Left ventricle myocardium inferior (tissue), 1 donor: ENCODE data around the gene MED26. TPM values are rescaled to one million over a fixed set of nuclear protein-coding genes. Genes with fewer than 3 reads are reported as not detected.

Experiments
- DNase-seq: peaks from one replicate; pipeline ENCODE4 v3.0.0-alpha.2; 2020
- H3K27ac ChIP-seq: fragments of 200-600 bp; replicated peaks from 2 replicates; pipeline ENCODE4 v1.8.0; 2021
- H3K27me3 ChIP-seq: fragments of 200-600 bp; 2 replicates; pipeline ENCODE4 v1.8.0; 2021; ENCODE audit warnings: low read depth
- H3K36me3 ChIP-seq: fragments of 200-600 bp; 2 replicates; pipeline ENCODE4 v1.8.0; 2021
- H3K4me1 ChIP-seq: fragments of 200-600 bp; 2 replicates; pipeline ENCODE4 v1.8.0; 2021
- H3K4me3 ChIP-seq: fragments of 200-600 bp; 2 replicates; pipeline ENCODE4 v1.8.0; 2021; ENCODE audit warnings: mild to moderate bottlenecking, moderate library complexity
- H3K9me3 ChIP-seq: fragments of 200-600 bp; replicated peaks from 2 replicates; pipeline ENCODE4 v1.8.0; 2021
- intact Hi-C: fragments of 100-400 bp; cut with micrococcal nuclease; formaldehyde crosslinking; loops from one replicate; pipeline ENCODE4 v1.11.0; 2022
- total RNA-seq: library from RNA; stranded (reverse); fragmentation: NEBNext Ultra II Directional; extraction: Animal tissue kit (Norgen Biotek cat#: 25700); gene quantifications from one replicate; pipeline ENCODE4 v1.2.1, GENCODE V29; 2021
- TF ChIP-seq, protein P1 (sequence below): fragments of 200-600 bp; IDR thresholded peaks from 2 replicates; pipeline ENCODE4 v1.8.0; 2021; ENCODE audit warnings: antibody characterized with exemption, mild to moderate bottlenecking, borderline replicate concordance
- donor health status: DM: no; HTN: yes; CAD: no; lungs with severe emphysema.

The MED26 gene
- total RNA-seq, 1 donor from 2014 or later: 4.0 TPM

DNA sequence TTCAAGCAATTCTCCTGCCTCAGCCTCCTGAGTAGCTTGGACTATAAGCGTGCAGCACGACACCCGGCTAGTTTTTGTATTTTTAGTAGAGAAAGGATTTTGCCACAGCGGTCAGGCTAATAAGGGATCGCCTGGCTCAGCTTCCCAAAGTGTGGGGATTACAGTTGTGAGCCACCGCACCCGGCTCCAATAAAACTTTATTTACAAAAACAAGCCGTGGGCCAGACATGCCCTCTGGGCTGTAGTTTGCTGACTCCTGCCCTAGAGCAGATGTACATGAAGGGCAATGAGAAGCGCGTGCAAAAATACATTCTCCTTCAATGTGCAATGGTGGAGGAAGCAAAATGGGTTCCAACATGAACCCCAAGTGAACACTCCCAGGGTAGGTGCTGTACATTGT lies 13.7 kb upstream of the MED26 start:
- DNase-seq: no peak
- H3K27ac ChIP-seq: no peak overlapping the region
- H3K27me3 ChIP-seq: no peaks in the 10 kb centered on the region
- H3K4me1 ChIP-seq: peaks cover 16% of the 10 kb centered on the region
- H3K36me3 ChIP-seq: peaks cover 86% of the 10 kb centered on the region
- H3K4me3 ChIP-seq: no peak overlapping the region
- intact Hi-C loops: no loop called here
- TF ChIP-seq, protein P1, sequence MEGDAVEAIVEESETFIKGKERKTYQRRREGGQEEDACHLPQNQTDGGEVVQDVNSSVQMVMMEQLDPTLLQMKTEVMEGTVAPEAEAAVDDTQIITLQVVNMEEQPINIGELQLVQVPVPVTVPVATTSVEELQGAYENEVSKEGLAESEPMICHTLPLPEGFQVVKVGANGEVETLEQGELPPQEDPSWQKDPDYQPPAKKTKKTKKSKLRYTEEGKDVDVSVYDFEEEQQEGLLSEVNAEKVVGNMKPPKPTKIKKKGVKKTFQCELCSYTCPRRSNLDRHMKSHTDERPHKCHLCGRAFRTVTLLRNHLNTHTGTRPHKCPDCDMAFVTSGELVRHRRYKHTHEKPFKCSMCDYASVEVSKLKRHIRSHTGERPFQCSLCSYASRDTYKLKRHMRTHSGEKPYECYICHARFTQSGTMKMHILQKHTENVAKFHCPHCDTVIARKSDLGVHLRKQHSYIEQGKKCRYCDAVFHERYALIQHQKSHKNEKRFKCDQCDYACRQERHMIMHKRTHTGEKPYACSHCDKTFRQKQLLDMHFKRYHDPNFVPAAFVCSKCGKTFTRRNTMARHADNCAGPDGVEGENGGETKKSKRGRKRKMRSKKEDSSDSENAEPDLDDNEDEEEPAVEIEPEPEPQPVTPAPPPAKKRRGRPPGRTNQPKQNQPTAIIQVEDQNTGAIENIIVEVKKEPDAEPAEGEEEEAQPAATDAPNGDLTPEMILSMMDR: no peak
- H3K9me3 ChIP-seq: no peaks in the 10 kb centered on the region

DNA sequence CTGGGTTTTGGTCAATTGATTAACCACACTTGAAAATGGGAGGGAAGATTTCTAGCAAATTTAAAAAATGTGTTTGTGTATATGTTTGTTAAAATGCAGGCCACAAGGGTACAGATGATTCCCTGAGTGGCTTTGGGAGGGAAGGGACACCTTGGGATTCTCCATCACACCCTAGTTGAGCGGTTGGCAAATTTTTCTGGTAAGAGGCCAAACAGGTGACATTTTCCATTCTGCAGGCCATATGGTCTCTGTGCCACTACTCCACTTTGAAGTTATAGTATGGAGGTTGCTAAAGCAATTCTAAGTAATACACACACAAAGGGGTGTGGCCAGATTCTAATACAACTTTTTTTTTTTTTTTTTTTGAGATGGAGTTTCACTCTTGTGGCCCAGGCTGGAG lies 12.9 kb upstream of the MED26 start:
- H3K36me3 ChIP-seq: peaks cover 82% of the 10 kb centered on the region
- TF ChIP-seq, protein P1: no peak
- intact Hi-C loops: no loop called here
- peaks cover 16% of the 10 kb centered on the region for H3K4me1 ChIP-seq
- no peaks in the 10 kb centered on the region for H3K9me3 ChIP-seq
- no peak overlapping the region for H3K27ac ChIP-seq
- no peak for DNase-seq
- no peaks in the 10 kb centered on the region for H3K27me3 ChIP-seq
- H3K4me3 ChIP-seq: no peak overlapping the region

DNA sequence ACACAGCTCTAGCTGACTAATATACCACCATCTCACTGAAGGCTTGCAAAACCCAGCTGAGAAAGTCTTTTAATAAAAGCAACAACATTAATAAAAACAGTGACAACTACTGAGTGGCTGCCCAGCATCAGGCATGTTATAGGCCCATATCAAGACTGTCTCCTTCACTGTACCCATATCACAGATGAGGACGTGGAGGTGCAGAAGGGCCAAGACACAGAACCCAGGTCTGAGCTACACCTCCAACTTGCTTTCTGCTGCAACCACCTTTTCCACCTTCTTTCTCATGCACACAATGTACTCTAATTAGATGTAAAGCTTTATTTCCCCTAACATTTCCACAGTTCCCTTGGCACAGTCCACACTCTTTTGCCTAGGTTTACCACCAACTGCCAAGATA lies 10.7 kb upstream of the MED26 start:
- TF ChIP-seq, protein P1: no peak
- Histone ChIP-seq H3K4me1 (peaks cover 16% of the 10 kb centered on the region), H3K27me3 (no peaks in the 10 kb centered on the region), H3K4me3 (no peak overlapping the region), H3K9me3 (no peaks in the 10 kb centered on the region), H3K36me3 (peaks cover 66% of the 10 kb centered on the region), H3K27ac (no peak overlapping the region)
- intact Hi-C loops: no loop called here
- no peak for DNase-seq

DNA sequence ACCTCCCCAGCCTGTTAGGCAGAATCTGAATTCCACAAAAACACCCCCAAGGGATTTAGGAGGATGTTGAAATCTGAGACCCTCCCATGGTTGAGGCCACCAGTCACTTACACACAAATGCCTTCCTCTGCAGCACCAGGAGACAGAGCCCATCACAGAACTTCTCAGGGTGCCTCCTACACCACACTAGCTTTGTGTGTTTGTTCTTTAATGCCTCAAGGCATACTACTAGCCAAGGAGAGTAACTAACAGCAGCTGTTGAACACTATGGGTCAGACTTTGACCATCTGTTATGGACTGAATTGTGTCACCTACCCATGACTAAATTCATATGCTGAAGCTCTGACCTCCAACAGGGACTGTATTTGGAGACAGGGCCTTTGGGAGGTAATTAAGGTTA lies 9.5 kb upstream of the MED26 start:
- no peak overlapping the region for H3K4me3 ChIP-seq
- no peaks in the 10 kb centered on the region for H3K27me3 ChIP-seq
- no peak overlapping the region for H3K27ac ChIP-seq
- TF ChIP-seq, protein P1: no peak
- intact Hi-C loops: no loop called here
- H3K9me3 ChIP-seq: no peaks in the 10 kb centered on the region
- peaks cover 16% of the 10 kb centered on the region for H3K4me1 ChIP-seq
- DNase-seq: no peak
- peaks cover 58% of the 10 kb centered on the region for H3K36me3 ChIP-seq

DNA sequence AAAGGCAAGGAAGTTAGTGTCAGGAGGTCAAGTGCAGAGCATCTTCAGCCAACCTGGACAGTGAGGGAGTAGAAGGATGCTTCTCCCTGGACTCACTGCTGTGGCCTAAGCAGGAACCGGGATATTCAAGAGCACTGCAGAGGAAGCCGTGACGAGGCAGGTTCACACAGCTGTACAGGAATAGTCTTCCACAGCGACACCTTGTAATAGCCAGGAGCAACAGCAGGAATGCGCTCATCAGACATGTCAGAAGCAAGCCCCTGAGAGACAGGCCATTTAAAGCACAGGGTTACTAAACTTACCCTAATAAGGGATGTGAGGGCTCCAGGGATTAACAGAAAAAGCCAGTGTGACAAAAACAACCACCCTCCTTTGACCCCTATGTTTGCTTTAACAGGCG lies 3.5 kb upstream of the MED26 start:
- H3K36me3 ChIP-seq: peaks cover 29% of the 10 kb centered on the region
- TF ChIP-seq, protein P1: no peak

More for the DNA sequence above, 3.5 kb upstream of the MED26 start:
- Histone ChIP-seq H3K4me1 (peaks cover 36% of the 10 kb centered on the region), H3K27me3 (no peaks in the 10 kb centered on the region), H3K27ac (no peak overlapping the region), H3K4me3 (no peak overlapping the region), H3K9me3 (no peaks in the 10 kb centered on the region)
- intact Hi-C loops: no loop called here
- DNase-seq: no peak
